Jurkat, Clone E6-1 (cell line): ENCODE results near the gene CTDP1.
A peak's percentile ranks its signal among the peaks of the same experiment; 100 is the strongest.

Experiments used
- DNase-seq: peaks from one replicate; pipeline ENCODE4 v3.0.0-alpha.2; 2011; ENCODE audit warnings: low read depth, low spot score
- H3K4me3 ChIP-seq: 2 replicates; pipeline ENCODE4 v1.5.1; 2011; ENCODE audit warnings: mild to moderate bottlenecking, low read length, control low read depth, moderate library complexity

CTDP1 gene

GRCh38 chr18:79643054-79643984 lies 36.3 kb upstream of the CTDP1 start:
- H3K4me3 ChIP-seq, result no peak overlapping the region
- no peak for DNase-seq

GRCh38 chr18:79644006-79644665 lies 35.5 kb upstream of the CTDP1 start:
- DNase-seq, result peak; percentile 65
- H3K4me3 ChIP-seq, result peak overlapping the region; percentile 20

GRCh38 chr18:79644666-79645057 lies 34.9 kb upstream of the CTDP1 start:
- H3K4me3 ChIP-seq, result no peak overlapping the region; the same call in 1 of the 2 replicates
- no peak for DNase-seq

GRCh38 chr18:79645291-79645983 lies 34.2 kb upstream of the CTDP1 start:
- peak; percentile 78 for DNase-seq
- peak overlapping the region; percentile 20 for H3K4me3 ChIP-seq

GRCh38 chr18:79647307-79647706 lies 32.3 kb upstream of the CTDP1 start:
- DNase-seq, result no peak

GRCh38 chr18:79650959-79651358 lies 28.6 kb upstream of the CTDP1 start:
- no peak for DNase-seq
- H3K4me3 ChIP-seq, result no peak overlapping the region

More at GRCh38 chr18:79647307-79647706, 32.3 kb upstream of the CTDP1 start:
- H3K4me3 ChIP-seq, result no peak overlapping the region

- no peak overlapping the region for H3K4me3 ChIP-seq
- no peak for DNase-seq
Measured at GRCh38 chr18:79657342-79657996, 22.1 kb upstream of the CTDP1 start.

GRCh38 chr18:79658366-79658765 lies 21.2 kb upstream of the CTDP1 start:
- no peak for DNase-seq
- no peak overlapping the region for H3K4me3 ChIP-seq

GRCh38 chr18:79659733-79660132 lies 19.9 kb upstream of the CTDP1 start:
- no peak overlapping the region for H3K4me3 ChIP-seq
- no peak for DNase-seq

GRCh38 chr18:79662034-79662433 lies 17.6 kb upstream of the CTDP1 start:
- no peak for DNase-seq
- H3K4me3 ChIP-seq, result no peak overlapping the region

GRCh38 chr18:79662439-79662838 lies 17.2 kb upstream of the CTDP1 start:
- H3K4me3 ChIP-seq, result no peak overlapping the region
- no peak for DNase-seq

- H3K4me3 ChIP-seq, result no peak overlapping the region
- no peak for DNase-seq
Measured at GRCh38 chr18:79664525-79665125, 15.0 kb upstream of the CTDP1 start.

GRCh38 chr18:79668203-79668602 lies 11.4 kb upstream of the CTDP1 start:
- no peak overlapping the region for H3K4me3 ChIP-seq
- DNase-seq, result no peak

- DNase-seq, result no peak
- H3K4me3 ChIP-seq, result no peak overlapping the region
Measured at GRCh38 chr18:79672490-79673276, 6.9 kb upstream of the CTDP1 start.

- DNase-seq, result no peak
- no peak overlapping the region for H3K4me3 ChIP-seq
Measured at GRCh38 chr18:79677221-79677620, 2.4 kb upstream of the CTDP1 start.

GRCh38 chr18:79677840-79678239 lies 1.8 kb upstream of the CTDP1 start:
- H3K4me3 ChIP-seq, result peak overlapping the region; percentile 85
- no peak for DNase-seq

GRCh38 chr18:79678665-79679551 lies 695 bp upstream of the CTDP1 start:
- peak; percentile 99 for DNase-seq
- peak overlapping the region; percentile 85 for H3K4me3 ChIP-seq
